Lung (tissue), 12 donors: ENCODE data around the gene OR2T6. TPM values are rescaled to one million over a fixed set of nuclear protein-coding genes. Genes with fewer than 3 reads are reported as not detected.

Source experiments
- ATAC-seq: fragments of 200-7000 bp; cut with Tn5 transposase; one replicate; pipeline ENCODE4 v1.9.1; 2020; ENCODE audit warnings: moderate number of reproducible peaks; ENCODE audit not compliant: insufficient read depth, low FRiP score
- DNase-seq, 3 donors: peaks; one replicate each; pipeline ENCODE4 v3.0.0-alpha.2; 2013 to 2017
- H3K27ac ChIP-seq, 2 donors: one replicate each; pipeline ENCODE4 v1.5.1; 2013; ENCODE audit warnings: mild to moderate bottlenecking in 2 of 2, moderate library complexity in 2 of 2, control low read depth in 1 of 2, inconsistent platforms in 1 of 2, low read depth in 1 of 2, low read length in 1 of 2
- H3K27me3 ChIP-seq, 3 donors: one replicate each; pipeline ENCODE4 v1.5.1; 2013; ENCODE audit warnings: low read length in 2 of 3; ENCODE audit not compliant: control insufficient read depth in 3 of 3, insufficient read depth in 3 of 3
- H3K36me3 ChIP-seq, 4 donors: one replicate each; pipeline ENCODE4 v1.5.1; 2013; ENCODE audit warnings: low read length in 4 of 4, mild to moderate bottlenecking in 1 of 4, moderate library complexity in 1 of 4; ENCODE audit not compliant: control insufficient read depth in 4 of 4, insufficient read depth in 4 of 4
- H3K4me1 ChIP-seq, 5 donors: one replicate each; pipeline ENCODE4 v1.5.1; 2013; ENCODE audit warnings: low read length in 5 of 5, mild to moderate bottlenecking in 2 of 5, moderate library complexity in 1 of 5; ENCODE audit not compliant: control insufficient read depth in 5 of 5, insufficient read depth in 5 of 5
- H3K4me3 ChIP-seq: one replicate; pipeline ENCODE4 v1.5.1; 2013; ENCODE audit warnings: mild to moderate bottlenecking, control low read depth, moderate library complexity
- H3K9ac ChIP-seq, 2 donors: one replicate each; pipeline ENCODE4 v1.5.1; 2013; ENCODE audit warnings: low read length in 2 of 2, control low read depth in 1 of 2; ENCODE audit not compliant: insufficient read depth in 1 of 2
- H3K9me3 ChIP-seq, 4 donors: one replicate each; pipeline ENCODE4 v1.5.1; 2013; ENCODE audit warnings: low read length in 3 of 4, mild to moderate bottlenecking in 1 of 4, moderate library complexity in 1 of 4; ENCODE audit not compliant: control insufficient read depth in 4 of 4, insufficient read depth in 3 of 4
- WGBS, 2 donors: extraction: QIAGEN DNeasy Blood & Tissue Kit; methylation state at CpG; one replicate each; pipeline ENCODE4 v1.1.7; 2013; 5-methylcytosine and 5-hydroxymethylcytosine counted together
- polyA plus RNA-seq, 2 donors: library from polyadenylated mRNA; stranded (reverse); fragments of 200-250 nt; gene quantifications; one replicate each; pipeline ENCODE4 v1.2.1, GENCODE V29; 2013
- total RNA-seq, 2 donors: library from RNA; depleted of rRNA in 1 of 2; stranded (reverse); fragments of >200 nt in 1 of 2; gene quantifications; one replicate each; pipeline ENCODE4 v1.2.1, GENCODE V29; 2014 to 2021
- TF ChIP-seq, protein P1 (sequence below): IDR thresholded peaks from 2 replicates; pipeline ENCODE4 v1.5.1; 2012; ENCODE audit warnings: mild to moderate bottlenecking; ENCODE audit errors: control extremely low read depth, extremely low read depth
- donor health status: control.
- donor health status: control.
- donor health status: Bipolar disorder and iron deficiency.
- donor health status: healthy.
- donor health status: DM: yes; HTN: yes; CAD: no.

OR2T6 gene
- total and polyA plus RNA-seq, 4 donors = not detected

- no peaks in the 10 kb centered on the region for H3K27me3 ChIP-seq
- H3K9ac ChIP-seq = no peak overlapping the region
- WGBS, 2 donors = 12 to 51% methylated on average over 2 of the region's 2 CpGs
- no peak overlapping the region for H3K27ac ChIP-seq
- no peak for DNase-seq
- TF ChIP-seq, protein P1, sequence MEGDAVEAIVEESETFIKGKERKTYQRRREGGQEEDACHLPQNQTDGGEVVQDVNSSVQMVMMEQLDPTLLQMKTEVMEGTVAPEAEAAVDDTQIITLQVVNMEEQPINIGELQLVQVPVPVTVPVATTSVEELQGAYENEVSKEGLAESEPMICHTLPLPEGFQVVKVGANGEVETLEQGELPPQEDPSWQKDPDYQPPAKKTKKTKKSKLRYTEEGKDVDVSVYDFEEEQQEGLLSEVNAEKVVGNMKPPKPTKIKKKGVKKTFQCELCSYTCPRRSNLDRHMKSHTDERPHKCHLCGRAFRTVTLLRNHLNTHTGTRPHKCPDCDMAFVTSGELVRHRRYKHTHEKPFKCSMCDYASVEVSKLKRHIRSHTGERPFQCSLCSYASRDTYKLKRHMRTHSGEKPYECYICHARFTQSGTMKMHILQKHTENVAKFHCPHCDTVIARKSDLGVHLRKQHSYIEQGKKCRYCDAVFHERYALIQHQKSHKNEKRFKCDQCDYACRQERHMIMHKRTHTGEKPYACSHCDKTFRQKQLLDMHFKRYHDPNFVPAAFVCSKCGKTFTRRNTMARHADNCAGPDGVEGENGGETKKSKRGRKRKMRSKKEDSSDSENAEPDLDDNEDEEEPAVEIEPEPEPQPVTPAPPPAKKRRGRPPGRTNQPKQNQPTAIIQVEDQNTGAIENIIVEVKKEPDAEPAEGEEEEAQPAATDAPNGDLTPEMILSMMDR = no peak
- peaks cover 0 to 2% (median 0%) of the 10 kb centered on the region in 4 donors for H3K9me3 ChIP-seq
- ATAC-seq = no peak
- no peaks in the 10 kb centered on the region for H3K4me1 ChIP-seq
- H3K4me3 ChIP-seq = no peak overlapping the region
- no peaks in the 10 kb centered on the region for H3K36me3 ChIP-seq
Measured at GRCh38 chr1:248388426-248388825, 12.9 kb downstream of the OR2T6 start.

GRCh38 chr1:248393050-248393449 is 17.5 kb downstream of the OR2T6 start:
- peaks cover 0 to 2% (median 0%) of the 10 kb centered on the region in 4 donors for H3K9me3 ChIP-seq
- no peak for DNase-seq
- H3K36me3 ChIP-seq = no peaks in the 10 kb centered on the region
- TF ChIP-seq, protein P1 = no peak
- 65 to 83% methylated on average over 2 of the region's 2 CpGs for whole genome bisulfite sequencing, 2 donors
- no peaks in the 10 kb centered on the region for H3K4me1 ChIP-seq
- no peak for ATAC-seq
- H3K4me3 ChIP-seq = no peak overlapping the region
- no peak overlapping the region for H3K27ac ChIP-seq
- H3K9ac ChIP-seq = no peak overlapping the region
- H3K27me3 ChIP-seq = no peaks in the 10 kb centered on the region

GRCh38 chr1:248402748-248403147 is 27.2 kb downstream of the OR2T6 start, which contains the start of gene OR2T1:
TSS of gene OR2T1 (plus strand) at chr1:248403048. CDS start at chr1:248406148, 3,100 bp downstream.
- DNase-seq = no peak
- ATAC-seq = no peak
- TF ChIP-seq, protein P1 = no peak

GRCh38 chr1:248404024-248404423 is 28.5 kb downstream of the OR2T6 start:
- no peaks in the 10 kb centered on the region for H3K36me3 ChIP-seq
- DNase-seq = peak in 1 of 3 donors; percentile 8
- no peaks in the 10 kb centered on the region for H3K27me3 ChIP-seq
- WGBS, 2 donors = 90% methylated on average over 6 of the region's 6 CpGs
- H3K9me3 ChIP-seq = peaks cover 0 to 6% (median 0%) of the 10 kb centered on the region in 4 donors
- H3K27ac ChIP-seq = no peak overlapping the region
- no peak overlapping the region for H3K4me3 ChIP-seq
- ATAC-seq = no peak
- no peak overlapping the region for H3K9ac ChIP-seq
- TF ChIP-seq, protein P1 = no peak
- H3K4me1 ChIP-seq = no peaks in the 10 kb centered on the region

More at GRCh38 chr1:248402748-248403147, 27.2 kb downstream of the OR2T6 start, which contains the start of gene OR2T1:
- Histone ChIP-seq H3K4me3 (no peak within 1 kb of the TSS), H3K27ac (no peak within 1 kb of the TSS), H3K9me3 (peaks cover 0 to 5% (median 0%) of the 10 kb centered on the region in 4 donors), H3K4me1 (no peaks in the 10 kb centered on the region), H3K36me3 (no peaks in the 10 kb centered on the region), H3K9ac (no peak within 1 kb of the TSS), H3K27me3 (no peaks in the 10 kb centered on the region)
- WGBS, 2 donors = 77 to 87% methylated on average over 3 of the region's 3 CpGs
